H9 (cell line): ENCODE data around the gene CSF1. TPM values are rescaled to one million over a fixed set of nuclear protein-coding genes. Genes with fewer than 3 reads are reported as not detected.

Experiments
- DNase-seq: peaks from one replicate; pipeline ENCODE4 v3.0.0-alpha.2; 2017
- H2AFZ ChIP-seq: one replicate; pipeline ENCODE4 v1.6.1; 2013; ENCODE audit warnings: mild to moderate bottlenecking, low read length, control low read depth, moderate library complexity
- H2AK5ac ChIP-seq: 2 replicates; pipeline ENCODE4 v1.6.1; 2013; ENCODE audit warnings: low read length, control low read depth, mixed read lengths; ENCODE audit not compliant: insufficient read length
- H2BK120ac ChIP-seq: one replicate; pipeline ENCODE4 v1.6.1; 2013; ENCODE audit warnings: low read depth, mild to moderate bottlenecking, low read length, control low read depth, inconsistent platforms; ENCODE audit not compliant: poor library complexity, severe bottlenecking
- H2BK12ac ChIP-seq: 2 replicates; pipeline ENCODE4 v1.6.1; 2013; ENCODE audit warnings: low read length, control low read depth, mixed read lengths, low read depth; ENCODE audit not compliant: insufficient read length
- H2BK15ac ChIP-seq: 2 replicates; pipeline ENCODE4 v1.6.1; 2013; ENCODE audit warnings: low read depth, low read length, control low read depth
- H2BK20ac ChIP-seq: one replicate; pipeline ENCODE4 v1.6.1; 2013; ENCODE audit warnings: low read depth, mild to moderate bottlenecking, low read length, control low read depth, inconsistent platforms; ENCODE audit not compliant: poor library complexity, severe bottlenecking
- H2BK5ac ChIP-seq: 2 replicates; pipeline ENCODE4 v1.6.1; 2013; ENCODE audit warnings: low read length, control low read depth, mixed read lengths; ENCODE audit not compliant: insufficient read length
- H3K14ac ChIP-seq: 2 replicates; pipeline ENCODE4 v1.6.1; 2013; ENCODE audit warnings: low read length, control low read depth; ENCODE audit not compliant: insufficient read depth
- H3K18ac ChIP-seq: 2 replicates; pipeline ENCODE4 v1.6.1; 2013; ENCODE audit warnings: low read depth, mild to moderate bottlenecking, mixed read lengths, low read length, control low read depth; ENCODE audit not compliant: insufficient read length
- H3K23ac ChIP-seq: 2 replicates; pipeline ENCODE4 v1.6.1; 2013; ENCODE audit warnings: low read length, control low read depth, mixed read lengths, low read depth; ENCODE audit not compliant: insufficient read length
- H3K23me2 ChIP-seq: 2 replicates; pipeline ENCODE4 v1.6.1; 2013; ENCODE audit warnings: low read depth, mild to moderate bottlenecking, mixed read lengths, low read length, control low read depth; ENCODE audit not compliant: insufficient read length, poor library complexity, severe bottlenecking
- H3K27ac ChIP-seq: 2 replicates; pipeline ENCODE4 v1.5.1; 2013; ENCODE audit warnings: low read length, control low read depth, mixed read lengths, low read depth; ENCODE audit not compliant: insufficient read length
- H3K27me3 ChIP-seq: 2 replicates; pipeline ENCODE4 v1.6.1; 2013; ENCODE audit warnings: low read length, control low read depth, inconsistent platforms; ENCODE audit not compliant: insufficient read depth
- H3K4ac ChIP-seq: 2 replicates; pipeline ENCODE4 v1.6.1; 2013; ENCODE audit warnings: low read depth, mild to moderate bottlenecking, control low read depth, inconsistent platforms, low read length, moderate library complexity
- H3K4me1 ChIP-seq: 2 replicates; pipeline ENCODE4 v1.6.1; 2013; ENCODE audit warnings: low read length, control low read depth, inconsistent platforms; ENCODE audit not compliant: insufficient read depth
- H3K4me2 ChIP-seq: 2 replicates; pipeline ENCODE4 v1.6.1; 2013; ENCODE audit warnings: low read length, control low read depth, mixed read lengths; ENCODE audit not compliant: insufficient read length, insufficient read depth
- H3K56ac ChIP-seq: 2 replicates; pipeline ENCODE4 v1.6.1; 2013; ENCODE audit warnings: low read depth, mild to moderate bottlenecking, mixed read lengths, low read length, control low read depth; ENCODE audit not compliant: insufficient read length
- H3K79me1 ChIP-seq: 2 replicates; pipeline ENCODE4 v1.6.1; 2013; ENCODE audit warnings: low read depth, mild to moderate bottlenecking, moderate library complexity, low read length, control low read depth, inconsistent platforms; ENCODE audit not compliant: insufficient read depth, poor library complexity, severe bottlenecking
- H3K79me2 ChIP-seq: 2 replicates; pipeline ENCODE4 v1.6.1; 2013; ENCODE audit warnings: low read length, control low read depth, inconsistent platforms; ENCODE audit not compliant: insufficient read depth
- H3K9ac ChIP-seq: 2 replicates; pipeline ENCODE4 v1.6.1; 2013; ENCODE audit warnings: low read length, control low read depth, mixed read lengths; ENCODE audit not compliant: insufficient read length; ENCODE audit errors: extremely low read depth
- H3K9me3 ChIP-seq: one replicate; pipeline ENCODE4 v1.6.1; 2013; ENCODE audit warnings: low read depth, low read length, inconsistent platforms; ENCODE audit not compliant: control insufficient read depth
- H3T11ph ChIP-seq: one replicate; pipeline ENCODE4 v1.6.1; 2013; ENCODE audit warnings: mild to moderate bottlenecking, low read length, control low read depth, inconsistent platforms
- H4K20me1 ChIP-seq: one replicate; pipeline ENCODE4 v1.6.1; 2013; ENCODE audit not compliant: control insufficient read depth, insufficient read length, insufficient read depth
- H4K5ac ChIP-seq: 2 replicates; pipeline ENCODE4 v1.6.1; 2013; ENCODE audit warnings: low read depth, mild to moderate bottlenecking, mixed read lengths, low read length, control low read depth; ENCODE audit not compliant: insufficient read length
- H4K8ac ChIP-seq: replicated peaks from 2 replicates; pipeline ENCODE4 v1.6.1; 2013; ENCODE audit warnings: low read length, control low read depth, mixed read lengths, low read depth; ENCODE audit not compliant: insufficient read length
- H4K91ac ChIP-seq: 2 replicates; pipeline ENCODE4 v1.6.1; 2013; ENCODE audit warnings: low read depth, mild to moderate bottlenecking, moderate library complexity, mixed read lengths, low read length, control low read depth; ENCODE audit not compliant: insufficient read length
- H3K27ac Mint-ChIP-seq, 3 experiments: 2 replicates in 2 of 3; 3 replicates in 1 of 3; pipeline ENCODE4 v1.8.0; 2020 to 2021; ENCODE audit warnings: mixed read lengths in 3 of 3, mild to moderate bottlenecking in 1 of 3, moderate library complexity in 1 of 3
- H3K27me3 Mint-ChIP-seq: 2 replicates; pipeline ENCODE4 v1.8.0; 2021; ENCODE audit warnings: low read depth, mild to moderate bottlenecking, moderate library complexity, mixed read lengths
- H3K36me3 Mint-ChIP-seq, 3 experiments: 2 replicates in 2 of 3; 3 replicates in 1 of 3; pipeline ENCODE4 v1.8.0; 2020 to 2021; ENCODE audit warnings: low read depth in 3 of 3, mixed read lengths in 3 of 3; ENCODE audit not compliant: insufficient read depth in 1 of 3
- H3K4me1 Mint-ChIP-seq, 2 experiments: 2 replicates each; pipeline ENCODE4 v1.8.0; 2020; ENCODE audit warnings: mixed read lengths in 2 of 2
- H3K4me3 Mint-ChIP-seq, 2 experiments: 2 replicates in 1 of 2; 3 replicates in 1 of 2; pipeline ENCODE4 v1.8.0; 2020 to 2021; ENCODE audit warnings: mild to moderate bottlenecking in 2 of 2, mixed read lengths in 2 of 2, moderate library complexity in 1 of 2
- H3K9me3 Mint-ChIP-seq, 2 experiments: 2 replicates in 1 of 2; 3 replicates in 1 of 2; pipeline ENCODE4 v1.8.0; 2020; ENCODE audit warnings: mild to moderate bottlenecking in 2 of 2, mixed read lengths in 2 of 2, moderate library complexity in 1 of 2
- WGBS: extraction: QIAGEN DNeasy Blood & Tissue Kit; methylation state at CpG from one replicate; pipeline ENCODE4 v1.1.7; 2013; ENCODE audit warnings: missing lambda C conversion rate, low lambda C conversion rate, mixed read lengths; ENCODE audit not compliant: insufficient read length; ENCODE audit errors: extremely low coverage; 5-methylcytosine and 5-hydroxymethylcytosine counted together
- total RNA-seq: library from RNA; stranded (reverse); gene quantifications from 2 replicates; pipeline ENCODE4 v1.2.1, GENCODE V29; 2021
- TF ChIP-seq, protein P1 (sequence below): fragments of 200-600 bp; sonication (generic); conservative IDR thresholded peaks from 3 replicates; pipeline ENCODE4 v1.8.0; 2021; ENCODE audit warnings: antibody characterized with exemption, mild to moderate bottlenecking

The CSF1 gene
- total RNA-seq, 1 experiment from 2014 or later = 2.3 TPM

DNA sequence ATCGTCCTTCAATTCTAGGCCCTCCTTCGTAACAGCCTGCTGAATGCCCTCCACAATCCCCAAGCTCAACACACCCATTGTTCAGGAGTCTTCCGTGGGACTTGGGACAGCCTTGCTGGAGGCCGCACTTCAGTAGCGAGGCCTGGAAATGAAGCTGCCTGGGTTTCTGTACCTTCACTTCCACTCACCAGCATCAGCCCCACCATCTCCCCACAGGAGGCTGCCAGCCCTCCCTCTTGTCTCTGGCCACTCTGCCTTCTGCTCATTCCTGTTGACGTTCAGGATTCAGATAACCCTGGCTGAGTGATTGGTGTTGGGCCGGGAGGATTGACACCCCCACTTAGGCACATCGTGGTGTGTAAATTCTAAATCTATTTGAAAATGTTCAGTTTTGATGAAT is 23.4 kb upstream of the CSF1 start:
- Histone ChIP-seq H3K18ac (no peak overlapping the region), H2BK5ac (no peak overlapping the region), H3K79me1 (no peaks in the 10 kb centered on the region), H3K9ac (no peak overlapping the region), H4K20me1 (no peaks in the 10 kb centered on the region), H3K23ac (no peak overlapping the region), H2BK12ac (no peak overlapping the region), H3K4me1 (no peaks in the 10 kb centered on the region), H2AFZ (no peak overlapping the region), H3K79me2 (no peaks in the 10 kb centered on the region), H3K4ac (no peak overlapping the region), H3K27ac (no peak overlapping the region), H3K23me2 (no peaks in the 10 kb centered on the region), H2AK5ac (no peak overlapping the region), H4K5ac (no peak overlapping the region), H2BK15ac (no peak overlapping the region), H3K14ac (no peak overlapping the region; the same call in 1 of the 2 replicates), H3K9me3 (no peaks in the 10 kb centered on the region), H2BK120ac (no peak overlapping the region), H3K27me3 (no peaks in the 10 kb centered on the region), H3K56ac (no peak overlapping the region), H3K4me2 (no peak overlapping the region), H2BK20ac (no peak overlapping the region), H3T11ph (no peak overlapping the region), H4K8ac (no peak overlapping the region), H4K91ac (no peak overlapping the region)
- H3K4me1 Mint-ChIP-seq = peaks cover 20 to 26% of the 10 kb centered on the region in 2 experiments
- WGBS = no CpG with 5 or more reads among the region's 8 CpGs
- H3K4me3 Mint-ChIP-seq = no peak overlapping the region
- peaks cover 2% of the 10 kb centered on the region for H3K27me3 Mint-ChIP-seq
- no peak overlapping the region for H3K27ac Mint-ChIP-seq
- TF ChIP-seq, protein P1, sequence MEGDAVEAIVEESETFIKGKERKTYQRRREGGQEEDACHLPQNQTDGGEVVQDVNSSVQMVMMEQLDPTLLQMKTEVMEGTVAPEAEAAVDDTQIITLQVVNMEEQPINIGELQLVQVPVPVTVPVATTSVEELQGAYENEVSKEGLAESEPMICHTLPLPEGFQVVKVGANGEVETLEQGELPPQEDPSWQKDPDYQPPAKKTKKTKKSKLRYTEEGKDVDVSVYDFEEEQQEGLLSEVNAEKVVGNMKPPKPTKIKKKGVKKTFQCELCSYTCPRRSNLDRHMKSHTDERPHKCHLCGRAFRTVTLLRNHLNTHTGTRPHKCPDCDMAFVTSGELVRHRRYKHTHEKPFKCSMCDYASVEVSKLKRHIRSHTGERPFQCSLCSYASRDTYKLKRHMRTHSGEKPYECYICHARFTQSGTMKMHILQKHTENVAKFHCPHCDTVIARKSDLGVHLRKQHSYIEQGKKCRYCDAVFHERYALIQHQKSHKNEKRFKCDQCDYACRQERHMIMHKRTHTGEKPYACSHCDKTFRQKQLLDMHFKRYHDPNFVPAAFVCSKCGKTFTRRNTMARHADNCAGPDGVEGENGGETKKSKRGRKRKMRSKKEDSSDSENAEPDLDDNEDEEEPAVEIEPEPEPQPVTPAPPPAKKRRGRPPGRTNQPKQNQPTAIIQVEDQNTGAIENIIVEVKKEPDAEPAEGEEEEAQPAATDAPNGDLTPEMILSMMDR = no peak
- no peak for DNase-seq
- peaks cover 0 to 5% (median 0%) of the 10 kb centered on the region in 3 experiments; a peak in 1 of 7 replicates for H3K36me3 Mint-ChIP-seq
- H3K9me3 Mint-ChIP-seq = no peaks in the 10 kb centered on the region
